Activated T-helper 1 cell treated with anti-CD3 and anti-CD28 coated beads, Interleukin-12 subunit alpha, Interleukin-12 subunit beta, Interleukin-2, Interleukin-4 antibody, amounts not matched to agents 30 ng/mL and 10 ng/mL and 1 ng/mL, durations not matched to agents 14 hours and 24 hours and 36 hours (primary cell): ENCODE data around the gene PITPNB. TPM values are rescaled to one million over a fixed set of nuclear protein-coding genes. Genes with fewer than 3 reads are reported as not detected.

Source experiments
- DNase-seq: peaks from one replicate; pipeline ENCODE4 v3.0.0; 2021; ENCODE audit warnings: low spot score
- H3K27ac Mint-ChIP-seq: one replicate; pipeline ENCODE4 v1.8.0; 2021; ENCODE audit warnings: mild to moderate bottlenecking, mixed read lengths
- H3K27me3 Mint-ChIP-seq: one replicate; pipeline ENCODE4 v1.8.0; 2022; ENCODE audit warnings: mild to moderate bottlenecking, moderate library complexity, mixed read lengths; ENCODE audit not compliant: insufficient read depth
- H3K36me3 Mint-ChIP-seq: one replicate; pipeline ENCODE4 v1.8.0; 2021; ENCODE audit warnings: low read depth, mixed read lengths
- H3K4me1 Mint-ChIP-seq: one replicate; pipeline ENCODE4 v1.8.0; 2021; ENCODE audit warnings: low read depth, mixed read lengths
- H3K4me3 Mint-ChIP-seq: one replicate; pipeline ENCODE4 v1.8.0; 2021; ENCODE audit warnings: mild to moderate bottlenecking, moderate library complexity, mixed read lengths
- H3K9me3 Mint-ChIP-seq: one replicate; pipeline ENCODE4 v1.8.0; 2021; ENCODE audit warnings: mixed read lengths
- intact Hi-C: fragments of 100-400 bp; cut with micrococcal nuclease; formaldehyde crosslinking; loops from one replicate; pipeline ENCODE4 v1.15.1; 2024
- total RNA-seq: library from RNA; stranded (reverse); gene quantifications from 2 replicates; pipeline ENCODE4 v1.2.3, GENCODE V29; 2022

PITPNB gene
- total RNA-seq, 1 donor from 2014 or later = 153 TPM

GRCh38 chr22:27842669-27843431 is 76.2 kb downstream of the PITPNB start:
- H3K36me3 Mint-ChIP-seq = peaks cover 11% of the 10 kb centered on the region
- no peak overlapping the region for H3K4me3 Mint-ChIP-seq
- H3K27ac Mint-ChIP-seq = no peak overlapping the region
- H3K4me1 Mint-ChIP-seq = no peaks in the 10 kb centered on the region
- DNase-seq = no peak
- no peaks in the 10 kb centered on the region for H3K27me3 Mint-ChIP-seq
- intact Hi-C loops = no loop called here
- peaks cover under 1% of the 10 kb centered on the region for H3K9me3 Mint-ChIP-seq

GRCh38 chr22:27842201-27842600 is 76.9 kb downstream of the PITPNB start:
- no peak overlapping the region for H3K27ac Mint-ChIP-seq
- H3K9me3 Mint-ChIP-seq = peaks cover 6% of the 10 kb centered on the region
- H3K4me3 Mint-ChIP-seq = no peak overlapping the region
- peaks cover 10% of the 10 kb centered on the region for H3K36me3 Mint-ChIP-seq
- H3K27me3 Mint-ChIP-seq = no peaks in the 10 kb centered on the region
- DNase-seq = no peak
- intact Hi-C loops = no loop called here
- no peaks in the 10 kb centered on the region for H3K4me1 Mint-ChIP-seq

- H3K27ac Mint-ChIP-seq = no peak overlapping the region
- H3K9me3 Mint-ChIP-seq = peaks cover 6% of the 10 kb centered on the region
- no peaks in the 10 kb centered on the region for H3K4me1 Mint-ChIP-seq
- peaks cover 4% of the 10 kb centered on the region for H3K36me3 Mint-ChIP-seq
- intact Hi-C loops = no loop called here
- no peak for DNase-seq
- H3K27me3 Mint-ChIP-seq = no peaks in the 10 kb centered on the region
- no peak overlapping the region for H3K4me3 Mint-ChIP-seq
Observed at GRCh38 chr22:27840436-27840835, 78.6 kb downstream of the PITPNB start.

- no peak overlapping the region for H3K27ac Mint-ChIP-seq
- DNase-seq = no peak
- H3K27me3 Mint-ChIP-seq = no peaks in the 10 kb centered on the region
- H3K9me3 Mint-ChIP-seq = peaks cover 6% of the 10 kb centered on the region
- no peak overlapping the region for H3K4me3 Mint-ChIP-seq
- peaks cover 4% of the 10 kb centered on the region for H3K36me3 Mint-ChIP-seq
- H3K4me1 Mint-ChIP-seq = no peaks in the 10 kb centered on the region
- intact Hi-C loops = no loop called here
Observed at GRCh38 chr22:27839057-27839660, 79.9 kb downstream of the PITPNB start.

GRCh38 chr22:27836181-27836580 is 82.9 kb downstream of the PITPNB start:
- Mint-ChIP-seq H3K27me3 (no peaks in the 10 kb centered on the region), H3K4me3 (no peak overlapping the region), H3K4me1 (peaks cover 12% of the 10 kb centered on the region), H3K36me3 (peaks cover 3% of the 10 kb centered on the region), H3K9me3 (peaks cover 6% of the 10 kb centered on the region), H3K27ac (no peak overlapping the region)
- DNase-seq = no peak
- intact Hi-C loops = no loop called here

- no peak overlapping the region for H3K4me3 Mint-ChIP-seq
- no peak for DNase-seq
- H3K9me3 Mint-ChIP-seq = peaks cover 6% of the 10 kb centered on the region
- H3K4me1 Mint-ChIP-seq = peaks cover 12% of the 10 kb centered on the region
- no peak overlapping the region for H3K27ac Mint-ChIP-seq
- H3K27me3 Mint-ChIP-seq = no peaks in the 10 kb centered on the region
- peaks cover 3% of the 10 kb centered on the region for H3K36me3 Mint-ChIP-seq
- intact Hi-C loops = no loop called here
Observed at GRCh38 chr22:27835446-27835845, 83.6 kb downstream of the PITPNB start.

GRCh38 chr22:27834364-27835185 is 84.5 kb downstream of the PITPNB start:
- Mint-ChIP-seq H3K27ac (no peak overlapping the region), H3K4me1 (peaks cover 12% of the 10 kb centered on the region), H3K9me3 (peaks cover 6% of the 10 kb centered on the region), H3K27me3 (no peaks in the 10 kb centered on the region), H3K36me3 (peaks cover 3% of the 10 kb centered on the region), H3K4me3 (no peak overlapping the region)
- intact Hi-C loops = no loop called here
- DNase-seq = no peak

- intact Hi-C loops = no loop called here
Observed at GRCh38 chr22:27833803-27834202, 85.3 kb downstream of the PITPNB start.

GRCh38 chr22:27832606-27833005 is 86.5 kb downstream of the PITPNB start:
- H3K36me3 Mint-ChIP-seq = peaks cover under 1% of the 10 kb centered on the region

More at GRCh38 chr22:27833803-27834202, 85.3 kb downstream of the PITPNB start:
- H3K36me3 Mint-ChIP-seq = peaks cover 3% of the 10 kb centered on the region
- H3K27me3 Mint-ChIP-seq = no peaks in the 10 kb centered on the region
- H3K4me1 Mint-ChIP-seq = peaks cover 12% of the 10 kb centered on the region
- peaks cover 6% of the 10 kb centered on the region for H3K9me3 Mint-ChIP-seq
- H3K27ac Mint-ChIP-seq = no peak overlapping the region
- H3K4me3 Mint-ChIP-seq = no peak overlapping the region
- no peak for DNase-seq

GRCh38 chr22:27829620-27830019 is 89.4 kb downstream of the PITPNB start:
- no peaks in the 10 kb centered on the region for H3K27me3 Mint-ChIP-seq
- H3K27ac Mint-ChIP-seq = no peak overlapping the region
- no peak for DNase-seq
- no peaks in the 10 kb centered on the region for H3K9me3 Mint-ChIP-seq
- peaks cover 12% of the 10 kb centered on the region for H3K4me1 Mint-ChIP-seq
- intact Hi-C loops = no loop called here
- no peaks in the 10 kb centered on the region for H3K36me3 Mint-ChIP-seq
- no peak overlapping the region for H3K4me3 Mint-ChIP-seq

More at GRCh38 chr22:27832606-27833005, 86.5 kb downstream of the PITPNB start:
- no peak overlapping the region for H3K4me3 Mint-ChIP-seq
- no peak for DNase-seq
- H3K27me3 Mint-ChIP-seq = no peaks in the 10 kb centered on the region
- no peak overlapping the region for H3K27ac Mint-ChIP-seq
- peaks cover 3% of the 10 kb centered on the region for H3K9me3 Mint-ChIP-seq
- peaks cover 12% of the 10 kb centered on the region for H3K4me1 Mint-ChIP-seq
- intact Hi-C loops = no loop called here

GRCh38 chr22:27827604-27828587 is 91.2 kb downstream of the PITPNB start:
- Mint-ChIP-seq H3K4me3 (no peak overlapping the region), H3K9me3 (no peaks in the 10 kb centered on the region), H3K27ac (no peak overlapping the region), H3K36me3 (no peaks in the 10 kb centered on the region), H3K27me3 (no peaks in the 10 kb centered on the region), H3K4me1 (peaks cover 12% of the 10 kb centered on the region)
- no peak for DNase-seq
- intact Hi-C loops = no loop called here

- Mint-ChIP-seq H3K4me1 (no peaks in the 10 kb centered on the region), H3K4me3 (no peak overlapping the region), H3K9me3 (no peaks in the 10 kb centered on the region)
Observed at GRCh38 chr22:27825174-27825573, 93.9 kb downstream of the PITPNB start.

More at GRCh38 chr22:27825174-27825573, 93.9 kb downstream of the PITPNB start:
- Mint-ChIP-seq H3K27ac (no peak overlapping the region), H3K36me3 (no peaks in the 10 kb centered on the region), H3K27me3 (no peaks in the 10 kb centered on the region)
- DNase-seq = no peak
- intact Hi-C loops = no loop called here
